GM21528 (cell line): ENCODE data around the gene AKT3.

Source experiments
- ATAC-seq: cut with Tn5 transposase; IDR thresholded peaks from one replicate; pipeline ENCODE4 v1.9.1; 2021; ENCODE audit warnings: mild to moderate bottlenecking, moderate library complexity; ENCODE audit not compliant: unreplicated experiment, low FRiP score

The AKT3 gene

GRCh38 chr1:243639027-243639658 is 210.9 kb downstream of the AKT3 start:
- ATAC-seq, result no peak

DNA sequence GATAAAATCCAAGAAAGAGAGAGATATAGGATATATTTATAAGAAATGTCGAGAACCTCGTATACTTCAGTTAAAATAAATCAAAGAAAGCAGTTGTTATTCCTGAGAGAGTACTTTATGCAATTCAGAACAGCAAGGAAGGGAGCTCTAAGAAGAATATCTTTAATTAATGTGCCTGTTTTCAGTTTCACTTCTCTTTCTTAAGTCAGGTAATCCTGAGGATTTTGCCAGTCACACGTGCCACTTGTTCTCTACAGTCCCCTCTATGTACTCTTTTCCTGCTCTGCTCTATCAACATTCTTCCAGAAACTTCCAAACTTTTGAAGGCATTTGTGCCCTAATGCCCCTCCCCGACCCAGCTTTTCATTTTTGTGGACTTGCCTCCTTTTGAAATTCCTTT is 211.9 kb downstream of the AKT3 start:
- no peak for ATAC-seq

GRCh38 chr1:243628476-243628907 is 221.6 kb downstream of the AKT3 start:
- ATAC-seq, result no peak

DNA sequence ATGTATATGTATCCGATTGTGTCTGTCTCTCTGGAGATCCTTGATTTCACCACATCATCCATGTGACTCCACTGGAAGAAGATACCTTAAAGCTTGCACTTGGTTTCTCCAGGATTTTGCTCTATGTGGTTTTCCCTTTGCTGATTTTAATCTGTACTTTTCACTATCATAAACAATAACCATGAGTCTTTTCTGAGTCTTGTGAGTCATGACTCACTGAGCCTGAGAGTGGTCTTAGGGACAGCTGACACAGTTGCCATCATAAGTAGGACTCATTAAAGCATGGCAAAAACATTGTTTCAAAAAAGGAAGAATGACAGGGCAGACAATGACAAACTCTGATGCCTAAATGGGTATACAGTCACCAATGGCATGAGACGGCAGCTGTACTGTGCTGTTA is 226.2 kb downstream of the AKT3 start:
- no peak for ATAC-seq

DNA sequence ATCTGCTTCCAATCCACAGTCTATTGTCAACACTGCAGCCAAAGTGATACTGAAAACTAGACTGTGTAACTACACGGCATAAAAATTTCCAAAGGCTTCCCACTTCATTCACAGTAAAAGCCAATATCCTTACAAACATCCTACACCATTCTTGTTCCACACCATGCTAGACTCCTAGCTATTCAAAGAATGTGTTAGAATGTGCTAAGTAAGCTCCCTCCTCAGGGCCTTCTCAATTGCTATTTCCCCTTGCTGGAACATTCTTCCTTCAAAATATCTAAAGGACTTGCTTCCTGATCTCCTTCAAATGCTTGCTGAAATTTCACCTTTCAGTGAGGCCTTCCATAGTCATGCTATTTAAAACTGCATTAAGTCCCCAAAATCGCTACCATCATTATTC is 228.1 kb downstream of the AKT3 start:
- ATAC-seq, result no peak

DNA sequence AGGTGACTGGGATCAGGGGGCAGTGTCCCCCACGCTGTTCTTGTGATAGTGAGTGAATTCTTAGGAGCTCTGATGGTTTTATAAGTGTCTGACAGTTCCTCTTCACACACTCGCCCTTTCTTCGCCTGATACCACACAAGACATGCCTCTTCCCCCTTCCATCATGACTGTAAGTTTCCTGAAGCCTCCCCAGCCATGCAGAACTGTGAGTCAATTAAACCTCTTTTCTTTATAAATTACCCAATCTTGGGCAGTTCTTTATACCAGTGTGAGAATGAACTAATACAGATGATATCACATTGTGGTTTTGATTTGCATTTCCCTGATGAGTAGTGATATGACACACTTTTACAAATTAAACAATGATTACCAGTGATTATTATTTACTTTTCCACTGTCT is 229.9 kb downstream of the AKT3 start:
- no peak for ATAC-seq

DNA sequence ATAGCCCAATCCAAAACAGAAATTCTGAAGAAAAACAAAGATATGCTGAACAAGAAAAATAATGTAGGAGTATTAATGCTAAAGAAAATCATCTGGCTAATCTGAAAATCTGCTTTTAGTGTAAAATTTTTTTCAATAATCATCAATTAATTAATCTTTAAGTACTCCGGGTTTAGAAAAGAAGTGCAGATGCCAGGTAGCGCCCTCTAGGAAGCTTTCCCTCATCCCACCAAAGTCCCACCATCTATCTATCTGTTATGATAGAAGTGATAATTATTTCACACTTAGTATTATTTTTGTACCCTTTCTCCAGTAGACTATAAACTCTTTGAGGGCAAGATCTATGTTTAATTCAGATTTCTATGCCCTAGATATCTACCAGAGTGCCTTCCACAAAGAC is 240.3 kb downstream of the AKT3 start:
- ATAC-seq, result no peak

DNA sequence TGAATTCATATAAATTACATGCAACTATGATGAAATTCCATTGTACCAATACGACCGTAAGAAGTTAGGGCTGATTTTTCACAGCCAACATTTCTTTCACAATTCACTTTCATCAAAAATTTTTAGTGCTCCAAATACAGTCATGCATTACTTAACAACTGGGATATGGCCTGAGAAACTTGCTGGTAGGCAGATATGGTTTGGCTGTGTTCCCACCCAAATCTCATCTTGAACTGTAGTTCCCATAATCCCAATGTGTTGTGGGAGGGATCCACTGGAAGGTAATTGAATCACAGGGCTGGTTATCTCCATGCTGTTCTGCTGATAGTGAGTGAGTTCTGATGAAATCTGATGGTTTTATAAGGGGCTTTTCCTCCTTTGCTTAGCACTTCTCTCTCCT is 244.4 kb downstream of the AKT3 start:
- ATAC-seq, result no peak

- ATAC-seq, result no peak
These were observed 248.3 kb downstream of the AKT3 start for GRCh38 chr1:243601720-243602119.

DNA sequence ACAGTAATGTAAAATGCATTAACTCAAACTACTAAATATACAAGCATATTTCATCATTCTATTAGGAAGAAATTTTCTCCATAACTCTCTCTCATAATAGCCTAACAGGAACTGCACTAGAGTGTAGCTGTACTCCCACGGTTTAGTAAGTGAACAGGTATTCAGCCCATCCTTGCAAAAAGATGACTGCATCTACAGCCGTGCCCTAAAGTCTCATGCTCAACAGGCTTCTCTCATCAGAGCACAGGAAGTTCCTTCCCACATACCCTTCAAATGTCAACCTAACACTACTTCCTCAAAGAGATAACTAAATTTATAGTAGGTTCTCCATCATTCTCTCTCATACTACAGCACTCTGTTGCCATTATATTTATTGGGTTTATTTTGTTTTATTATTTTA is 251.6 kb downstream of the AKT3 start:
- ATAC-seq, result no peak

GRCh38 chr1:243597383-243597782 is 252.7 kb downstream of the AKT3 start:
- no peak for ATAC-seq

GRCh38 chr1:243596431-243597062 is 253.5 kb downstream of the AKT3 start:
- peak; percentile 99 for ATAC-seq

GRCh38 chr1:243595527-243596210 is 254.4 kb downstream of the AKT3 start:
- ATAC-seq, result peak; percentile 15

DNA sequence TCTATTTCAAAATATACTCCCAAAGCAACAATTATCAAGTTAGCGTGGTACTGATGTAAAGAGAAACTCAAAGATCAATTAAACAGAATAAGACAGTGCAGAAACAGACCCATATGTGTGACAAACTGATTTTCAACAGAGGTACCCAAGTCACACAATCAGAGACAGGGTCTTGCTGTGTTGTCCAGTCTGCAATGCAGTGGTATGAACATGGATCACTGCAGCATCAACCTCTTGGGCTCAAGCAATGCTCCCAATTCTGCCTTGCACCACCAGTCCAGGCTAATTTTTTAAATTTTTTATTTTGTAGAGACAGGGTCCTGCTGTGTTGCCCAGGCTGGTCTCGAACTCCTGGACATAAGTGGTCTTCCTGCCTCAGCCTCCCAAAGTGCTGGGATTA is 255.6 kb downstream of the AKT3 start:
- no peak for ATAC-seq

- peak; percentile 85 for ATAC-seq
These were observed 260.8 kb downstream of the AKT3 start for GRCh38 chr1:243589286-243589685.

- peak; percentile 91 for ATAC-seq
These were observed 262.1 kb downstream of the AKT3 start for GRCh38 chr1:243587823-243588560.

DNA sequence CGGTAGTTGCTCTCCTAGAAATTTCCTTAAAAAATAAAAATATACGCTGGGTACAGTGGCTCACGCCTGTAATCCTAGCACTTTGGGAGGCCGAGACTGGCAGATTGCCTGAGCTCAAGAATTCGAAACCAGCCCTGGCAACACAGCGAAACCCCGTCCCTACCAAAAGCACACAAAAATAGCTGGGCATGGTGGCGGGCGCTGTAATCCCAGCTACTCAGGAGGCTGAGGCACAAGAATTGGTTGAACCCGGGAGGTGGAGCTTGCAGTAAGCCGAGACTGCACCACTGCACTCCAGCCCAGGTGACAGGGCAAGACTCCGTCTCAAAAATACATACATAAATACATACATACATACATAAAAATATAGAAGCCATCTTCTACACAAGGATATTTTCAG is 262.8 kb downstream of the AKT3 start:
- ATAC-seq, result no peak

DNA sequence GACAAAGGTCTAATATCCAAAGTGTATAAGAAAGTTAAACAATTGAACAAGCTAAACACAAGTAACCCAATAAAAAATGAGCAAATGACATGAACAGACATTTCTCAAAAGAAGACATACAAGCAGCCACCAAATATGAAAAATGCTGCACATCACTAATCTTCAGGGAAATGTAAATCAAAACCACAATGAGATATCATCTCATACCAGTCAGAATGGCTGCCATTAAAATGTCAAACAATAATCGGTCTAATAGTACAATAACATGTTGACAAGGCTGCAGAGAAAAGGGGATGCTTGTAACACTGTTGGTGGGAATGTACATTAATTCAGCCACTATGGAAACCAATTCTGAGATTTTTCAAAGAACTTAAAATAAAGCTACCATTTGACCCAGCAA is 264.1 kb downstream of the AKT3 start:
- ATAC-seq, result no peak

GRCh38 chr1:243582326-243582725 is 267.7 kb downstream of the AKT3 start:
- no peak for ATAC-seq

DNA sequence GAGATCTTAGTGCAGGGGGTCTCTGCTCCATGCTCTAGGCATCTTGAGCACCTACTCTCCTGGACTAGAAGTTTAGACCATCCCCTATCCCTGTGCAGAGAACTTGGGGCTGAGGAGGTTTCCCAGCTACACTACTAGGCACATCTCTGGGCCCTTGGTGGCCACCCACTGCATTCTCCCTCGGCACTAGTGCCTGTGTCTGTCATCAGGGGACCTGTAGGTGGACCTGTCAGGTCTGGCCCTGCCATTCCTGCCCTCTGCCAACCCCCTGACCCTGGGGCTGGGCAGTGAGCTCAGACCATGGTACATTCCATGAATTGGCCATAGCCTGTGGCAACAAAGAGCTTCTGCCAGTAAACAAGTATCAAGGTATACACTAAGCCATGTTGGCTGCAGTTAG is 269.1 kb downstream of the AKT3 start:
- ATAC-seq, result no peak

- ATAC-seq, result no peak
These were observed 270.0 kb downstream of the AKT3 start for GRCh38 chr1:243580072-243580471.
